GM18861 (cell line): ENCODE measurements around the gene TSPYL1.
"Not testable (repeated sequence)": the region's sequence is repeated elsewhere in the genome, so short reads cannot be mapped to it uniquely, and the experiment has no call there.

Experiments
- ATAC-seq: cut with Tn5 transposase; IDR thresholded peaks from one replicate; pipeline ENCODE4 v1.9.1; 2021; ENCODE audit not compliant: unreplicated experiment

Gene TSPYL1

DNA sequence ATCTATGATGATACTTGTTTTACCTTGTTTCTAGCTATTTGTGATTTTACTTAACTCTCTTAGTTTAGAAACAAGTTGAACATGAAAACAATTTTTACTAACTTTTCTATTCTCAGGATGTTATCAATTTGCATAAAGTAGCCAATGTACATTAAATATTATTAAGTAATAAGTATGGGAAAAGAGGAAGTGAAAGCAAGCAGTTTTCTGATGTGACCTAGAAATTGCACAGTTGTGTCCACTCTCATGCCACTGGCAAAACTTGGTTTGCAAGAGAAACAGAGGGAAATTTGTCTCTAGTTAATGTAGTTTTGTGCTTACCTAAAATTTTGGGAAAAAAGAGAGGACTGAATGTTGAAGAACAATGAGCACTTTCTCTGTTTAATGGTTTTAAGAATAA is 19.2 kb upstream of the TSPYL1 start:
- peak; percentile 91 for ATAC-seq

DNA sequence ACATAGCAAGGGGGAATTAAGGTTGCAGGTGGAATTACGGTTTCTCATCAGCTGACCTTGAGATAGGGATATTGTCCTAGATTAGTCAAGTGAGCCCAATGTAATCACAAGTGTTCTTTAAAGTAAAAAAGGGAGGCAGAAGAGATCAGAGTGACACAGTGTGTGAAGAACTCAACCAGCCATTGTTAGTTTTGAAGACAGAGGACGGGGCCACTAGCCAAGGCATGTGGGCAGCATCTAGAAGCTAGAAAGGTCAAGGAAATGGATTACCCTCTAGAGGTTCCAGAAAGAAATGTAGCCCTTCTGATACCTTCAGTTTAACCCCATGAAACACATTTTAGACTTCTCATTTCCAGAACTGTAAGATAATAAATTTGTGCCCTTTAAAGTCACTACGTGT is 18.5 kb upstream of the TSPYL1 start:
- no peak for ATAC-seq

DNA sequence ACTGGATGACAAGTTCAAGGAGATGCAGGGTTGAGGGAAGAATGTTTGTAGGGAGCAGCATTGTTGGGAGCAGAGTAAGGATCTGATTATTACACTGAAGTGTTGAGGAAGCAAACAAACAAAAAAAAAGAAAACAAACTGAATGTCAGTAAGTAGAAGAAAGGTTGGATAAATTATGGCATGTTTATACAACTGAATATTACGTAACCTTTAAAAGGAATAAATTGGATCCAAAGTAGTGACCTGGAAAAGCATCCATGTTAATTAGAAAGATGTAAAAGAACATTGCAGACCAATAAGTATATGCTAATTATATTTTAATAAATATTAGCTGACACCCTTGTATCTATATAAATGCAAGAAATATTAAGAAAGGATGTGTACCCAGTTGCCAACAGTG is 12.8 kb upstream of the TSPYL1 start:
- ATAC-seq: no peak

DNA sequence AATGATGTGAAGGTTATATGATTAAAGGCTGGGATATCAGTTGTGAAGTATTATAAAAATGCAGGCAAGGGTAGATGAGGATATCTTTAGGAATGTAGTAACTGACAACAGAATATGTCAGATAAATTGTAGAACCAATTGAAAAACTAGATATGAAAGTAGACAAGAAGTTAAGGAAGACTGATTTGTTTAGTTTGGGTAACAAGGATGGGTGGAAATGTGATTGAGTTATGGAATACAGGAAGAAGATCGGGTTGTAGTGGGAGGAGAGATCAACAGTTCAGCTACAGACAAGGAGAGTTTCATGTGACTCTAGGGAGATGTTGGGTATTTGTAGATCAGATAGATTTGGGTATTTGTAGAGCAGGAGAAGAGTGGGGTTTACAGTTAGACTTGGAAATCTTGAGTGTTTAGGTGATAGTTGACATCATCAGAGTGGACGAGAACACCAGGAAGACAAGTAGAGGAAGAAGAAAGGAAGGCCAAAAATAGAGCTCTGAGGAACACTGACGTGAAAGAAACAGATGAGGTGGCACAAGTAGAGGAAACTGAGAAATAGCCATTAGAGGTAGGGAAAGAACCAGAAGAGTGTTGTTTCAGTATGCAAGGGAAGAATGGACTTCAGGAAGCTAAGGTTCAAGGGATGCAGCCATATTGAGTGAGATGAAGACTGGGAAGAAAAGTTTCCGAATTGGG is 12.1 kb upstream of the TSPYL1 start:
- ATAC-seq: no peak

DNA sequence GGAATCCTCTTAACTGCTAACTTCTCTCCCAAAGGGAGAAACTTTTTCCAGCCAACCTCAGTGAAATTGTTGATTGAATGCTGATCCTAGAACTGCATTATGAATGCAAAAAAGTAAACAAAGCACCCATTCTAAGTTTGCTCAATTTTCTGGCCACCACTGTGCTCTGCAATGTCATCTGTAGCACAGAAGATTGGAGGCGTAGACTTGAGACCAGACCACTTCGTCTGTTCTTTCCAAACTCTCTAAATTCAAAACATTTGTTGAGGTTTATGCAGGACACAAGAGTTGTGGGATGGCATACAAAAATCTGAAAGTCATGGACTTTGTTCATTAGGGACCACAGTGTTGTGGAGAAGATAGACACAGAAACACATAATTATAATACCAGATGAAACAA is 11.1 kb upstream of the TSPYL1 start:
- ATAC-seq: no peak

DNA sequence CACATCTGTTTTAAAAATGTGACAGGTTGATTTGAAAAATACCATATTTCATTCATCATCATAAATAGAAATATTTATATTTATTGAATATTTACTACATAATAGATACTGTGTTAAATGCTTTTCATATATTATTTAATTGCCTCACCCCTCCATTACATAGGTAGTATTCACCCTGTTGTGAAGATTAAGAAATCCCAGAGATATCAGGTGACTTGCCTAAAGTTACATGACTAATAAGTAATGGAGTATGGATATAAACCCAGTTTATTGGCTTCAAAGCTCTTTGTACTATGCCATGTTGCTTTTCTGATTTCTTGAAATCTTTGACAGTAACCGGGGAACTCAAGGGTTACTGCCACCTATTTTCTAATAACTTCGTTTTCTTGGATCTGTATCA is 10.1 kb upstream of the TSPYL1 start:
- no peak for ATAC-seq

DNA sequence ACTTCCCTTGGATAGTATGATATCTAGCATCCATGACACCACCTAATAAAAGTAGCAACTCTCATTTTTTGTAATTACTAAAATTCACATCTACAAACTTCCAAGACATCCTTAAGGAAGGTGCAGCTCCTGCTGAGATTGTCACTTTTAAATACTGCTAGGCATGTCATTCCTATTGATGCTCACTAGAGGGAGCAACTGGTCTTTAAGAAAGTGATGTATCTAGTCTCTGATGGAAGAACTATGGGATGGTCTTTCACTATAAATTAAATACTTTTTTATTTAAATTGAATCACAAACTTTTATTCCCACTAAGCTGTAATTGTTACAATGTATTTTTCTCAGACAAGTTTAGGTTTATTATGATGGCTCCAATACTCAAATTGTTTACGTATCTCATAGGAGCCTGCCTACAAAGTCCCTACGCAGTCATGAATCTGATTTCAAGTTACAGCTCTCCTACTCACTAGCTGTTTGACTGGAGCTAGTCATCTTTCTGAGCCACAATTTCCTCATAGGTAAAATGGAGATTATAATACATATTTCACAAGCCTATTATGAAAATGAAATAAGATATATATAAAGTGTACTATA is 8.1 kb upstream of the TSPYL1 start:
- ATAC-seq: no peak

DNA sequence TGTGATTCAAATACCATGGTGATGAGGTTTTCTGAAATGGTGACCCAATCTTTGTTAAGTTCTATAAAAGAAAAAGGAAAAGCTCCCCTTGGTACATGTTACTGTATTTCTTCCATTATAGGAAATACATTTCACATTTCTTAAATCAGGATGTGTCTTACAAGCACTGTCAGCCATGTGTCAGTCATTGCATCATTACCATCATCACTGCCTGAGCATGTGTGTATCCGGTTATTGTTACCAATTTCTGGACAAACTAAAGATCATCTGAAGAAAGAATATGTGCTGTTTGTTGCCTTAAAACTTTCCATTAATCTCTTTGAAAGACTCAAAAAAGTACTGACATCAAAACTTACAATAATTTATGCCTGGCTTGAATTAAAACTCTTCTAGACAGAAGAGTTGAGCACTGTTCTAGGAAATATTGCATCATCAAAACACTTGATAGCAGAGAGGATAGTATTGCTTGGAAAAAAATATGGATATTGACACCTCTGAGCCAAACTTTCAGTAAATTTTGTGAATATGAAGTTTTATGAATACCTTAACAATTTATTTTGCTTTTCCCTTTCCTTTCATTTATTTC is 7.1 kb upstream of the TSPYL1 start:
- no peak for ATAC-seq

DNA sequence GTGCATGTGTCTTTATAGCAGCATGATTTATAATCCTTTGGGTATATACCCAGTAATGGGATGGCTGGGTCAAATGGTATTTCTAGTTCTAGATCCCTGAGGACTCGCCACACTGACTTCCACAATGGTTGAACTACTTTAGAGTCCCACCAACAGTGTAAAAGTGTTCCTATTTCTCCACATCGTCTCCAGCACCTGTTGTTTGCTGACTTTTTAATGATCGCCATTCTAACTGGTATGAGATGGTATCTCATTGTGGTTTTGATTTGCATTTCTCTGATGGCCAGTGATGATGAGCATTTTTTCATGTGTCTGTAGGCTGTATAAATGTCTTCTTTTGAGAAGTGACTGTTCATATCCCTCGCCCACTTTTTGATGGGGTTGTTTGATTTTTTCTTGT is 5.3 kb upstream of the TSPYL1 start:
- ATAC-seq: not testable (repeated sequence)

DNA sequence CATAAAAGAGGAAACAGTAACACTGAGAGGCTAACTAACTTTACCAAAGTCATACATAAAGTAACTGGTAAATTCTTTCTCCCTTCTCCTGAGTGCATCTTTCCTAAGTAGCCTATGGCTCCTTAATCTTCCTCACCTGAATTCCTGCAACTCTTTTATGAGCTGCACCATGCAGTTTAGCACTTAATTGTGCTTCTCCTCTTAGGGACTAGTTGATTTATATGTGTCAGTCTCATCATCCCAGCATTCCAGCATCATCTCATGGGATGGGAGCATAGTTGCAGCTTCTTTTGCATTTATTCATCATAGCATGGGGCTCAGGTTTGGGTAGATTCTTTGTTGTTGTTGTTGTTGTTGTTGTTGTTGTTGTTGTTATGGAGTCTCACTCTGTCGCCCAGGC is 3.5 kb upstream of the TSPYL1 start:
- no peak for ATAC-seq

DNA sequence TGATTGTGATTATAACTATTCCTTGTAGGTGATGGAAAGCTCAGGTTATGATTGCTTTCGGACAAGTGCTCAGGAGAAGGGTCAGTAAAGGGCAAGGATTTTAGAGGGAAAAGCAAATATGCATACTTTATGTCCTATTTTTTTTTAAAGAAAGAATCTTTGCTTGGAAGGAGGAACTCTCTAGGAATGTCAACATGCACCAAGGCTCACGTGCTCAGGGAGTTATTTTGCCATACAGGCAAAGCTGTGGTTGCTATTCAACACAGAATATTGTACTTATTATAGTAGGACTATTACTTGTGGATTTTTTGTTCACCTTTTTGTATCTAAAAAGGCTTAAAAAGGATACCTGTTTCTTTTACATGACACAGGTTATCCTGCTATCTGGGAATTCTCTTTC is 3.0 kb upstream of the TSPYL1 start:
- ATAC-seq: no peak

DNA sequence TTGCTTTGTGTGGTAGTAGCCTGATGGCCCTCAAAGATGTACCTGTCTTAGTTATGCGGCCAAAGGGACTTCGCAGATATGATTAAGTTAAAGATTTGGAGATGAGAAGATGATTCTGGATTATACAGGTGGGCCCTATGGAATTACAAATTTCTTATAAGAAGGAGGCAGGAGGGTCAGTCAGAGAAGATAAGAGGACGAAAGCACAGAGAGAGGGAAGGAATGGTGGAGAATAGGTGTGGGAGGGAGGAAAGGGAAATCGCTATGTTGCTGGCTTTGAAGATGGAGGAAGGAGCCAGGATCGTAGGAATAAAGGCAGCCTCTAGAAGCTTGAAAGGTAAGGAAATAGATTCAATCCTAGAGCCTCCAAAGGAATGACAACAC is 1.2 kb upstream of the TSPYL1 start:
- no peak for ATAC-seq

DNA sequence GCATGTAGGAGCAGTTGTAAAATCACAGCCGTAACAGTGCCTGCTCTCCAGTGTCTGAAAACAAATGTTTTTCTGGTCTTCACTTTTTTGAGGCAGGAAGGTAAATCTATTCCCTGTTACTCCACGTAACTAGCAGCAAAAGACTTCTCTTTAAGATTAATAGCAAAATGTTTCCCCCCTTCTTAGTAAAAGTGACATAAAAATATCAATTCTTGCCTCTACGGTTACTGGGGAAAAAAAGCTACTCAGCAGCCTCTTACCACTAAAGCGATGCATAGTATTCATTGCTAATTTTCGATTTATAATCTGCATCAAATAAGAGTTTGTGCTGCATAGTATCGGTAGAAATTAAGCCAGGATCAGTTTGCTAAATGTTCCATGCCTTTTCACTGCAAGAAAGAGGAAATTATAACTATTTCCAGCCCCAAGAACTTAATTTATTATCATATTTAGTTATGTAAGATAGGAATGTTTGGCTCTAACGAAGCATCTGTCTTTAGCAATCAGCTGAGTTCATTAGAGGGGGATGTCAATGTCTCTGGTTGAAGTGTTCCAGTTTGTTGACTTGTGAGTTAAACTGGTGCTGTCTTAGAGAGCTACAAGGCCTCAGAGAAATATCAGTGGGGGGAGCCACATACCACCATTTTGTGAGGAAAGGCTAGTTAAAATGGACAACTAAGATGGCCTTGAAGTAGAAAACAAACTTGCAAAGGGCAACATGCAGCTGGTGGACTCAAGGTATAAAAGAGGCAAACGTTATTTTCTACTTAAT is 617 bp upstream of the TSPYL1 start:
- no peak for ATAC-seq

DNA sequence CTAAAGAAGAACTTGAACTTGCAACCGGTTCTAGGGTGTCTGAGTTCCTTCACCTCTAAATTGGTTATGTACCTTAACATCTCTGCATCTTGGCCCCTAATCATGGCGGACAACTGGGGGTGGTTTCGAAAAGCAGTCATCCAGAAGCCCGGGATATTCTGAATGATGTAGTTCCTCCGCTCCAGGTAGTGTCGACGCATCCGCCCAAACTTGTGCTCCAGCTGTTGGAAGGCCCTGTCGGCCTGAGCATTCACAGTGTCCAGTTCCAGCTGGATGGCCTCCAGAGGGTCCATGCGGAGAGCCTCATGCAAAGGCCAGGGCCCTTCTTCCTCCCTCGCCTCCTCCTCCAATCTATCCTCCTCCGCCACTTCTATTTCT is 887 bp downstream of the TSPYL1 start:
- no peak for ATAC-seq

DNA sequence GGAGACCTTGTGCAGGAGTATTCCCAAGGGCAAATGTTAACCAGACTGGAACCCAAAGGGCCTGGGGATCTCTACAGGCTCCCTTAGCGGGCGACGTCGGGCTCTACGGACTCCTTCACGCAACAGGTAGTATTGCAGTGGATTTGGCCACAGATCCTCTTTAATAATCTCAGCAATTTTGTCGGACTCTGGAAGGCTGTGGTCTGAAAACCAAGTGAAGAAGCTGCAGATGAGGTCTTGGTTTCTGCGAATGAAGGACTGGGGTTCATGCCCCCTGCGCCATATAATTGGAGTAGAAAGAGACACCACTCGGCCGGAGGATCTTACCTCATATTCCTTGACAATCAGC is 1.3 kb downstream of the TSPYL1 start:
- ATAC-seq: no peak

DNA sequence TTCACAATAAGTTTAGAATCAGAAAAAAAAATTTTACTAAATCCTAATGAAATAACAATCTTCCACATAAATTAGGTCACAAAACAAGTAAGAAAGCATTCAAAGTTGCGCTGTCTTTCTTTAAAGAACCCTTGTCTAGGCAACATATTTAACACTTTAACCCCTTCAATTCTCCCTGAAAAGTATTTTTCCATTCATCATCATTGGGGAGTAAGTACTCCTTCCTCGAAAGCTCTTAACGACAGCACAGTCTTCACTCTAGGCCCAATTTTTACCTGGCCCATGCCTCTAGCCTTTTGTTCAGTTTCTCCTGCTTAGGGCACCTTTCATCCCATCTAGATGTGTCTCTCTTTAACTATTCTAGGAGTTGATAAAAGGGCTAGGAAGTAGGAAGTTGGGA is 2.6 kb downstream of the TSPYL1 start:
- ATAC-seq: no peak

DNA sequence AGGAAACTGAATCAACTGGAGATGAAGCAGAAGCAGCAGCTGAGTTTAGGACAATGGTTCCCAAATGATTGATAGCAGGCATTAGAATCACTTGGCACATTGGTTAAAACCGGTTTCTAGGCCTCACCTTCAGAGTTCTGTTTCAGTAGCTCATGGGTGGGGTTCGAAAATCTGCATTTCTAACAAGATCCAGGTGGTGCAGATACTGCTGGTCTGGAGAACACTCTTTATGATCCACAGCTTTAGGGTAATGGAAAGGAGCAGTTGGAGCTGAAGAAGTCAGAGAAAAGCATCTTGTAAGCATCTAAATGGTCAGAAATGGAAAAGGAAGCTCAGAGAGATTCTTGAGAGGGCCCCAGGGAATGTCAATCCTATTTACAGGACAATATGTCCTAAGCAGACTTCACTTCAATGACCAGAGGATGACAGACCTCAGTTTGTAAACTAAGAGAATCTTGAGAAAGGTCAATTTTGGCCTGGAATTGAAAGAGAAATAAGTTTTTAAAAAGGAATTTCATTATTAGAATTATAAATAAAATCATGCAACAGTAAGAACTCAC is 8.5 kb downstream of the TSPYL1 start:
- ATAC-seq: no peak

DNA sequence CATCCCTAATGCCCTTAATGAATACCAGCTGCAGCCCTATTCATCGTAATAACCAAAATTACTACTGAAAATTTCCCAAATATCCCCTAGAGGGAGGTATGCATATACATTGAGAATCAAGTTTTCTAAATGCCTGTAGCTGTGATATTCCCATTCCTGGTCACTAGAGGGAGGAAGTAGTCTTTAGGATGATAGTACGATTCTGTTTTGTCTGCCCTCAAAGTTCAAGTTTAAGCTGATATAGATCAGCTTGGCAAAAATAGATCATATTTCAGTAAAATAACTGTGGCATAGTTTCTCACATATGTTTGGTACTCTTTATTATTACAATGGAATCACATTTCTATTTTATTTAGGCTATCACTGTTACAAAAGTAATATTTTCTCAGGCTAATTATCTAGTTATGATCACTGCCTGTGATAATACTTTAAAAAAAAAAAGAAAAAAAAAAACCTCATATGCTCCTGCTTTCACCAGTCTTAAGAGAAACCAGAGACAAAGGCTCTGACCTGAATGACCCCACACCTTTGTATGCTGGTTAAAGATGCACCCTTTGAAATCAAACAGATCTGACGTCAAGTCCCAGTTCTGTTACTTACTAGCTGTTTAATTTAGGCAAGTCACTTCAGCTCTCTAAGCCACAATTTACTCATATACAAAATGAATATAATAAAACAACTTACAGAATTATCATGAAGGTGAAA is 11.0 kb downstream of the TSPYL1 start:
- peak; percentile 85 for ATAC-seq

DNA sequence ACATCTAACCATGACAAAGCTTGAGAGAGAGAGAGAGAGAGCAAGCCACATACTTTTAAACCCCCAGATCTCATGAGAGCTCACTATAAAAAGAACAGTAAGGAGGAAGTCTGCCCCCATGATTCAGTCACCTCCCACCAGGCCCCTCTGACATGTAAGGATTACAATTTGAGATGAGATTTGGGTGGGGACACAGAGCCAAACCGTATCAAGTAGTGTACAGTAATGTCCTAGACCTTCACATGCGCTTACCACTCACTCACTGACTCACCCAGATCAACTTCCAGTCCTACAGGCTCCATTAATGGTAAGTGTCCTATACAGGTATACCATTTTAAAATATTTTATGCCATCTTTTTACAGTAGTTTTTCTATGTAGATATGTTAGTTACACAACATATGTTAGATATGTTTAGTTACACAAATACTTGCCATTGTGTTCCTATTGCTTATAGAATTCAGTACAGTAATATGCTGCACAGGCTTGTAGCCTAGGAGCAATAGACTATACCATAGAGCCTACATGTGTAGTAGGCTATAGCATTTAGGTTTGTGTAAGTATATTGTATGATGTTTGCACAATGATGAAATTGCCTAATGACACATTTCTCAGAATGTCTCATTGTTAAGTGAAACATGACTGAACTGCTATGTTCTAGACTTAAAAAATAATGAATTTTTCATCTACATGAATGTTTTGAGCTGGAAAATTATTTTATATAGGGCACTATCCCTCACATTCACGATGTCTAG is 11.7 kb downstream of the TSPYL1 start:
- ATAC-seq: no peak

DNA sequence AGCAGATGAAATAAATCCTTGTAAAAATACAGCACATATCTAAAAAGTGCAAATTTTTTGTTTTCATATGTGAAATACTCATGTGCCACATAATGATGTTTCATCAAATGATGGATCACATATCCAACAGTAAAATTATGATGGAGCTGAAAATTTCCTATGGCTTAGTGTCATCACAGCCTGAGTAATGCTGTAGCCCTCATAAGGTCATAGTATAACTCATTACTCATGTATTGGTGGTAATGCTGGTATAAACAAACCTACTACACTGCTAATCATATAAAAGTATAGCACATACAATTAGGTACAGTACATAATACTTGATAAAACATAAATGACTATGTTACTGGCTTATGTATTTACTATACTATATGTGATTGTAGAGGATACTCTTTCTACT is 12.9 kb downstream of the TSPYL1 start:
- no peak for ATAC-seq
